Gastroesophageal sphincter (tissue), 4 donors: ENCODE data around the gene ITGA8. TPM values are rescaled to one million over a fixed set of nuclear protein-coding genes. Genes with fewer than 3 reads are reported as not detected.

ENCODE experiments used
- ATAC-seq: fragments of 150-250 bp; one replicate; pipeline ENCODE4 v1.9.1; 2016; ENCODE audit warnings: mild to moderate bottlenecking, moderate library complexity
- H3K27ac ChIP-seq, 4 donors: fragments of 200-600 bp; sonication (generic) in 3 of 4; 1 replicate in 3 of 4; 2 replicates in 1 of 4; pipeline ENCODE4 v1.5.1; 2016 to 2019
- H3K27me3 ChIP-seq: fragments of 200-600 bp; sonication (generic); one replicate; pipeline ENCODE4 v1.5.1; 2019
- H3K36me3 ChIP-seq, 2 donors: fragments of 200-600 bp; sonication (generic); one replicate each; pipeline ENCODE4 v1.5.1; 2019; ENCODE audit warnings: control low read depth in 1 of 2
- H3K4me1 ChIP-seq, 3 donors: fragments of 200-600 bp; sonication (generic); 1 replicate in 2 of 3; 2 replicates in 1 of 3; pipeline ENCODE4 v1.5.1; 2016 to 2019; ENCODE audit warnings: control low read depth in 2 of 3
- H3K4me3 ChIP-seq, 2 donors: fragments of 200-600 bp; sonication (generic); one replicate each; pipeline ENCODE4 v1.5.1; 2019; ENCODE audit warnings: mild to moderate bottlenecking in 1 of 2, moderate library complexity in 1 of 2
- H3K9me3 ChIP-seq, 3 donors: fragments of 200-600 bp; sonication (generic); one replicate each; pipeline ENCODE4 v1.5.1; 2017 to 2019; ENCODE audit warnings: control low read depth in 2 of 3
- CTCF ChIP-seq, 4 experiments: fragments of 200-600 bp in 2 of 4; fragments of 450-650 bp in 2 of 4; sonication (generic) in 1 of 4; IDR thresholded peaks; one replicate each; pipeline ENCODE4 v1.5.1; 2017 to 2019; ENCODE audit warnings: antibody characterized with exemption in 4 of 4, mild to moderate bottlenecking in 2 of 4, moderate library complexity in 2 of 4
- EP300 ChIP-seq: sonication (generic); formaldehyde crosslinking; IDR thresholded peaks from one replicate; pipeline ENCODE4 v1.6.1; 2017; ENCODE audit warnings: antibody characterized with exemption, mild to moderate bottlenecking
- POLR2A ChIP-seq, 2 donors: fragments of 450-650 bp; IDR thresholded peaks; one replicate each; pipeline ENCODE4 v1.6.1; 2017; ENCODE audit warnings: antibody characterized with exemption in 2 of 2, mild to moderate bottlenecking in 2 of 2, moderate library complexity in 1 of 2
- POLR2AphosphoS5 ChIP-seq: sonication (generic); formaldehyde crosslinking; IDR thresholded peaks from one replicate; pipeline ENCODE4 v1.6.1; 2017; ENCODE audit warnings: antibody characterized with exemption
- WGBS, 2 donors: methylation state at CpG; one replicate each; pipeline ENCODE4 v1.1.5; 2018; ENCODE audit warnings: low coverage in 1 of 2; 5-methylcytosine and 5-hydroxymethylcytosine counted together
- total RNA-seq, 4 donors: library from RNA; depleted of rRNA; stranded (reverse); fragments of >200 nt; gene quantifications; one replicate each; pipeline ENCODE4 v1.1.0, GENCODE V29; 2016

ITGA8 gene
- total RNA-seq, 4 donors from 2014 or later = 37.6 to 667 (median 310) TPM

GRCh38 chr10:15658069-15658702 is 61.5 kb downstream of the ITGA8 start:
- WGBS, 2 donors = 59 to 63% methylated on average over 5 of the region's 5 CpGs
- Histone ChIP-seq H3K9me3 (no peaks in the 10 kb centered on the region), H3K36me3 (peaks cover 0 to 76% of the 10 kb centered on the region in 2 donors), H3K4me3 (no peak overlapping the region), H3K27ac (no peak overlapping the region), H3K27me3 (no peaks in the 10 kb centered on the region), H3K4me1 (peaks cover 0 to 6% (median 0%) of the 10 kb centered on the region in 3 donors)
- ATAC-seq = no peak
- TF ChIP-seq EP300 (no peak), CTCF (IDR thresholded peaks at IDR 0.05) (no peak), POLR2A (IDR thresholded peaks at IDR 0.05) (no peak), POLR2AphosphoS5 (no peak)

GRCh38 chr10:15652757-15653156 is 67.0 kb downstream of the ITGA8 start:
- no peaks in the 10 kb centered on the region for H3K27me3 ChIP-seq
- H3K4me1 ChIP-seq = no peaks in the 10 kb centered on the region
- peaks cover 0 to 44% of the 10 kb centered on the region in 2 donors for H3K36me3 ChIP-seq
- no peak overlapping the region for H3K27ac ChIP-seq
- H3K4me3 ChIP-seq = no peak overlapping the region
- ATAC-seq = no peak
- WGBS, 2 donors = 82% methylated on average over 3 of the region's 4 CpGs; no CpG with 5 or more reads in 1 of the 2 donors
- no peaks in the 10 kb centered on the region for H3K9me3 ChIP-seq
- TF ChIP-seq EP300 = no peak
- TF ChIP-seq CTCF (IDR thresholded peaks at IDR 0.05) = no peak
- TF ChIP-seq POLR2A (IDR thresholded peaks at IDR 0.05) = no peak
- no peak for TF ChIP-seq POLR2AphosphoS5

- TF ChIP-seq CTCF (IDR thresholded peaks at IDR 0.05) (no peak), POLR2AphosphoS5 (no peak), POLR2A (IDR thresholded peaks at IDR 0.05) (no peak), EP300 (no peak)
- Histone ChIP-seq H3K27me3 (no peaks in the 10 kb centered on the region), H3K4me3 (no peak overlapping the region), H3K36me3 (peaks cover 0 to 44% of the 10 kb centered on the region in 2 donors), H3K4me1 (no peaks in the 10 kb centered on the region), H3K27ac (no peak overlapping the region), H3K9me3 (no peaks in the 10 kb centered on the region)
- ATAC-seq = no peak
- WGBS, 2 donors = 84 to 89% methylated on average over 5 to 6 of the region's 7 CpGs
These were observed 67.6 kb downstream of the ITGA8 start for GRCh38 chr10:15652117-15652516.

GRCh38 chr10:15651175-15651574 is 68.5 kb downstream of the ITGA8 start:
- H3K4me1 ChIP-seq = no peaks in the 10 kb centered on the region
- no peaks in the 10 kb centered on the region for H3K27me3 ChIP-seq
- 66% methylated on average over 6 of the region's 6 CpGs for WGBS, 2 donors
- no peaks in the 10 kb centered on the region for H3K9me3 ChIP-seq
- ATAC-seq = no peak
- peaks cover 0 to 44% of the 10 kb centered on the region in 2 donors for H3K36me3 ChIP-seq
- no peak for TF ChIP-seq POLR2AphosphoS5
- no peak for TF ChIP-seq CTCF (IDR thresholded peaks at IDR 0.05)
- TF ChIP-seq POLR2A (IDR thresholded peaks at IDR 0.05) = no peak
- TF ChIP-seq EP300 = no peak
- H3K4me3 ChIP-seq = no peak overlapping the region
- no peak overlapping the region for H3K27ac ChIP-seq

GRCh38 chr10:15642095-15642494 is 77.6 kb downstream of the ITGA8 start:
- 29 to 31% methylated on average over 2 of the region's 2 CpGs for WGBS, 2 donors
- Histone ChIP-seq H3K4me1 (peaks cover 0 to 26% (median 0%) of the 10 kb centered on the region in 3 donors), H3K9me3 (no peaks in the 10 kb centered on the region), H3K27ac (peak overlapping the region in 2 of 4 donors; percentile 22 to 35), H3K27me3 (no peaks in the 10 kb centered on the region), H3K36me3 (peaks cover 0 to 48% of the 10 kb centered on the region in 2 donors), H3K4me3 (no peak overlapping the region)
- no peak for ATAC-seq
- TF ChIP-seq POLR2A (IDR thresholded peaks at IDR 0.05) (no peak), CTCF (IDR thresholded peaks at IDR 0.05) (no peak), EP300 (no peak), POLR2AphosphoS5 (peak; percentile 68)
